Smooth muscle cell (in vitro differentiated cells): ENCODE measurements around the gene PTH. TPM values are rescaled to one million over a fixed set of nuclear protein-coding genes. Genes with fewer than 3 reads are reported as not detected.

ENCODE experiments used
- DNase-seq: peaks from one replicate; lab custom pipeline; 2025; ENCODE audit not compliant: unreplicated experiment; lab: John Stamatoyannopoulos, UW
- H2AFZ ChIP-seq: fragments of 200-600 bp; sonication (generic); 2 replicates; pipeline ENCODE4 v1.6.0; 2016; ENCODE audit warnings: antibody characterized with exemption, low read depth, mild to moderate bottlenecking
- H3F3A ChIP-seq: fragments of 200-600 bp; sonication (generic); 2 replicates; pipeline ENCODE4 v1.6.0; 2017; ENCODE audit warnings: antibody characterized with exemption, low read depth
- H3K27ac ChIP-seq: fragments of 200-600 bp; sonication (generic); 2 replicates; pipeline ENCODE4 v1.5.1; 2016; ENCODE audit warnings: low read depth, mild to moderate bottlenecking
- H3K27me3 ChIP-seq: fragments of 200-600 bp; sonication (generic); 2 replicates; pipeline ENCODE4 v1.6.1; 2016; ENCODE audit warnings: low read depth, mild to moderate bottlenecking
- H3K36me3 ChIP-seq: fragments of 200-600 bp; sonication (generic); 2 replicates; pipeline ENCODE4 v1.5.1; 2016; ENCODE audit warnings: low read depth
- H3K4me1 ChIP-seq: fragments of 200-600 bp; sonication (generic); 2 replicates; pipeline ENCODE4 v1.5.1; 2016; ENCODE audit warnings: low read depth
- H3K4me2 ChIP-seq: fragments of 200-600 bp; sonication (generic); 2 replicates; pipeline ENCODE4 v1.6.0; 2016; ENCODE audit warnings: mild to moderate bottlenecking
- H3K4me3 ChIP-seq: fragments of 200-600 bp; sonication (generic); 2 replicates; pipeline ENCODE4 v1.5.1; 2016; ENCODE audit warnings: mild to moderate bottlenecking
- H3K79me2 ChIP-seq: fragments of 200-600 bp; sonication (generic); 2 replicates; pipeline ENCODE4 v1.6.0; 2016; ENCODE audit warnings: low read depth, mild to moderate bottlenecking
- H3K9ac ChIP-seq: fragments of 200-600 bp; sonication (generic); 2 replicates; pipeline ENCODE4 v1.6.0; 2016; ENCODE audit warnings: low read depth
- H3K9me3 ChIP-seq: fragments of 200-600 bp; sonication (generic); replicated peaks from 2 replicates; pipeline ENCODE4 v1.5.1; 2016; ENCODE audit warnings: low read depth
- H4K20me1 ChIP-seq: fragments of 200-600 bp; sonication (generic); 2 replicates; pipeline ENCODE4 v1.6.0; 2016; ENCODE audit warnings: low read depth
- WGBS: methylation state at CpG from one replicate; pipeline ENCODE4 v1.1.7; 2016; ENCODE audit warnings: low lambda C conversion rate; 5-methylcytosine and 5-hydroxymethylcytosine counted together
- polyA plus RNA-seq: library from polyadenylated mRNA; unstranded; fragments of >200 nt; fragmentation: Nextera tagmentation; extraction: Ambion mirVana; gene quantifications from 2 replicates; pipeline ENCODE4 v1.2.1, GENCODE V29; 2016
- total RNA-seq: library from RNA; depleted of rRNA; stranded (reverse); fragments of >200 nt; gene quantifications from 2 replicates; pipeline ENCODE4 v1.2.3, GENCODE V29; 2014
- TF ChIP-seq, protein P1 (sequence below): fragments of 200-600 bp; sonication (generic); IDR thresholded peaks from 2 replicates; pipeline ENCODE4 v1.5.1; 2017; ENCODE audit warnings: borderline replicate concordance, mild to moderate bottlenecking, antibody characterized with exemption; ENCODE audit not compliant: insufficient read depth, poor library complexity, severe bottlenecking

The PTH gene
- total and polyA plus RNA-seq, 2 experiments from 2014 or later: not detected

DNA sequence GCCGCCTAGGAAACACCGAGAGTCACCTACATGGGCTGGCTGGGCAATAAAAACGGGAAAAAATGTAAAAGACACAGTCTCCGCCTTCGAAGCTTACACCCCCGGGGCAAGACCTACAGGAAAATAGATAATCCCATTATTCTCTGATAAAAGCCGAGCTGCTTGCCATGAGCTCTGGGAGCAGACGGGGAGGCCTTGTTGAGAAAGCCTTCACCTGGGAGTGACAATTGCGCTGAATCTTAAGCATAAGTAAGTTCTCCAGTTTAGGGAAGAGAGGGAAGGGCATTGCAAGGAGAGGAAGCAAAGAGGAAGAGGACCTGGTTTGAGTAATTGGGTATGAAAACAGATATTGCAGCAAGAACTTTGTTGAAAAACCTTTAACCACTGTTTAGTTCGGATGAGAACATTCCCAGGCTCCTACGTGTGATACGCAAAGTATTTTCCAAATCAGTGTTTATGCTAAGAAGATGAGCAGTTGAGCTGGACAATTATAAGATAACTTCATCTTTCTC, 32.0 kb downstream of the PTH start:
- Histone ChIP-seq H4K20me1 (peaks cover 14% of the 10 kb centered on the region), H3K36me3 (no peaks in the 10 kb centered on the region), H3K4me3 (peak overlapping the region; percentile 85), H3K9me3 (no peaks in the 10 kb centered on the region), H3K9ac (peak overlapping the region; percentile 88), H3K79me2 (peaks cover 34% of the 10 kb centered on the region), H3K4me1 (peaks cover 8% of the 10 kb centered on the region), H2AFZ (peak overlapping the region; percentile 94), H3K4me2 (peak overlapping the region; percentile 88), H3K27ac (peak overlapping the region; percentile 72), H3F3A (no peaks in the 10 kb centered on the region), H3K27me3 (no peaks in the 10 kb centered on the region)
- TF ChIP-seq, protein P1, sequence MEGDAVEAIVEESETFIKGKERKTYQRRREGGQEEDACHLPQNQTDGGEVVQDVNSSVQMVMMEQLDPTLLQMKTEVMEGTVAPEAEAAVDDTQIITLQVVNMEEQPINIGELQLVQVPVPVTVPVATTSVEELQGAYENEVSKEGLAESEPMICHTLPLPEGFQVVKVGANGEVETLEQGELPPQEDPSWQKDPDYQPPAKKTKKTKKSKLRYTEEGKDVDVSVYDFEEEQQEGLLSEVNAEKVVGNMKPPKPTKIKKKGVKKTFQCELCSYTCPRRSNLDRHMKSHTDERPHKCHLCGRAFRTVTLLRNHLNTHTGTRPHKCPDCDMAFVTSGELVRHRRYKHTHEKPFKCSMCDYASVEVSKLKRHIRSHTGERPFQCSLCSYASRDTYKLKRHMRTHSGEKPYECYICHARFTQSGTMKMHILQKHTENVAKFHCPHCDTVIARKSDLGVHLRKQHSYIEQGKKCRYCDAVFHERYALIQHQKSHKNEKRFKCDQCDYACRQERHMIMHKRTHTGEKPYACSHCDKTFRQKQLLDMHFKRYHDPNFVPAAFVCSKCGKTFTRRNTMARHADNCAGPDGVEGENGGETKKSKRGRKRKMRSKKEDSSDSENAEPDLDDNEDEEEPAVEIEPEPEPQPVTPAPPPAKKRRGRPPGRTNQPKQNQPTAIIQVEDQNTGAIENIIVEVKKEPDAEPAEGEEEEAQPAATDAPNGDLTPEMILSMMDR: no peak
- 27% methylated on average over 12 of the region's 12 CpGs for WGBS
- DNase-seq: no peak

DNA sequence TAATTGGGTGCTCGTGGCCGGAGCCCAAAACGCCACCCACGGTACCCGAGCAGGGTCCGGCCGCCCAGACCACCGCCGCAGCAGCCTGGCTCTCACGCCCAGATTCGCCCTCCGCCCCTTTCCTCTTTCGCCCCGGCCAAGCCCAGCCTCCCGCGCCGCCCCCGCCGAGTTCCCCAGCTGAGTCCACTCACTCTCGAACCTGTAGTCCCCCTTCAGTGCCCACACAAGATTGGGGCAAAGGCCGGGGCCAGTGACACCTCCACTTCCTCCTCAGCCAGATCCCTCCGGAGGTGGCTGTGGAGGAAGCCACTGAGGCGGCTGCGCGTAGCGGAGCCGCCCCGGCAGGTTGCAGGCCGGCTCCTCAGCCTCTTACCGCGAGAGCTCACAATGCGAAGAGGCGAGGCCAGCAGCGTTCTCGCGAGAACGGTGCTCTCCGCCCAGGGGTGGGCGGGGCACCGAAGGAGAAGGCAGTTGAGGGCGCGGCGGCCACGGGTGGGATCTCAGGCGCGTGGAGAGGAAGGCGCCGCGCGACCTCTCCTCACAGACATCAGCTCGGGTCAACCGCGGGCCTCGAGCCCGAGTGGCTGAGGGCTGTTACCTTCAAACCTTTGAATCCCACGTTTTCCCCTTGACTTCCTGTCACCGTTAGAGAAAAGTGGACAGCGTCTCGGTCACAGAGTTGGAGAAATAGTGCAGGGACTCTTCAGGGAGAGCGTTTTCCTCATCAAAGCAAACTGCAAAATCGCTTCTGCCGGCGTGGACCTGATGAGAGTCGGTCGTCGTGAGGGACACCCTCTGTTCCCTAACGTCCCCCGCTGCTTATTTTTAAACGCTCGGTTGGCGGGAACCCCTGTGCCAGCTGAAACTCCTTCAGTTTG, 32.7 kb downstream of the PTH start, which contains the start of gene BTBD10:
BTBD10 (minus strand) TSS at position 322 of the 878 bp plus-strand sequence. CDS start 18,098 bp downstream, outside the sequence.
- Histone ChIP-seq H2AFZ (peak within 1 kb of the TSS; percentile 94), H3K4me1 (peaks cover 8% of the 10 kb centered on the region), H3K9me3 (no peaks in the 10 kb centered on the region), H3K27me3 (no peaks in the 10 kb centered on the region), H3K4me3 (peak within 1 kb of the TSS; percentile 85), H3K9ac (peak within 1 kb of the TSS; percentile 88), H3K4me2 (peak within 1 kb of the TSS; percentile 88), H3K36me3 (no peaks in the 10 kb centered on the region), H3F3A (no peaks in the 10 kb centered on the region), H4K20me1 (peaks cover 21% of the 10 kb centered on the region), H3K79me2 (peaks cover 41% of the 10 kb centered on the region), H3K27ac (peak within 1 kb of the TSS; percentile 72)
- under 1% methylated on average over 65 of the region's 71 CpGs for WGBS
- peak; percentile 82 for DNase-seq
- TF ChIP-seq, protein P1: no peak

DNA sequence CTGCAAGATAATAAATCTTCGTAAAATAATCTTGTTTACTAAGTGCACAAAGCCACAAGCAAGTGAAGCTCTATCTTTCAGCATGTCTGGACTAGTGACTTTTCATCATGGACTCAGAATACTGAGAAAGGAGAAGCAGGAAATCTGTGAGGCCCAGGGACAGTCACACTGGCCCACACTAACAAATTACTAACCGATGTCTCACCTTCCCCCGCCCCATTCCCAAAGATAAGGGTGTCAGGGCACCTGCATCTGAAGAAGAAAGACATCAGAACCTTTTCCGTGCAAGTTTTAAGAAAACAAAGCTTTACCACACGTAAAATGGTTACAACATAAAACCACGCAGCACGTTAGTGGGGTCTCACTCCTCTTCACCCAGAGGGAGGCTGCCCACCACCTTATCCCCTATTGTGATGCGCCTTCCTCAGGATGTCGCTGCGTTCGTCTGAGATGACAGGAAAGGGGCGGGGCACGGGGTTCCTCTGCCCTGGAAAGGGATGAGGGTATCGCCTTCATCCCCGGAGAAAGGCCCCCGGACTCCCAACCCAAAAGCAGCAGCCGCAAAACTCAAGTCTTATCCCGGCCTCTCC, 33.4 kb downstream of the PTH start:
- Histone ChIP-seq H3K27ac (peak overlapping the region; percentile 72), H3K4me2 (peak overlapping the region; percentile 88), H3K9ac (peak overlapping the region; percentile 88), H3F3A (no peaks in the 10 kb centered on the region), H3K4me1 (peaks cover 8% of the 10 kb centered on the region), H3K79me2 (peaks cover 48% of the 10 kb centered on the region), H3K9me3 (no peaks in the 10 kb centered on the region), H3K27me3 (no peaks in the 10 kb centered on the region), H3K4me3 (peak overlapping the region; percentile 85), H2AFZ (peak overlapping the region; percentile 94), H3K36me3 (no peaks in the 10 kb centered on the region), H4K20me1 (peaks cover 29% of the 10 kb centered on the region)
- WGBS: 2% methylated on average over 18 of the region's 18 CpGs
- TF ChIP-seq, protein P1: no peak
- DNase-seq: no peak
